Left forelimb (tissue), 1 donor: ENCODE results near the gene NRP2.

ENCODE experiments used
- DNase-seq: peaks from one replicate; pipeline ENCODE4 v3.0.0-alpha.2; 2018; ENCODE audit warnings: low spot score

NRP2 gene

GRCh38 chr2:205730701-205731582 lies 48.6 kb downstream of the NRP2 start:
- no peak for DNase-seq

- DNase-seq, result no peak
Measured at GRCh38 chr2:205731583-205731981, 49.3 kb downstream of the NRP2 start.

GRCh38 chr2:205732314-205732713 lies 50.0 kb downstream of the NRP2 start:
- no peak for DNase-seq

- no peak for DNase-seq
Measured at GRCh38 chr2:205733082-205733481, 50.8 kb downstream of the NRP2 start.

GRCh38 chr2:205733648-205734047 lies 51.3 kb downstream of the NRP2 start:
- DNase-seq, result no peak

- no peak for DNase-seq
Measured at GRCh38 chr2:205734436-205735037, 52.2 kb downstream of the NRP2 start.

- DNase-seq, result no peak
Measured at GRCh38 chr2:205738117-205738968, 56.0 kb downstream of the NRP2 start.

GRCh38 chr2:205739620-205740019 lies 57.3 kb downstream of the NRP2 start:
- DNase-seq, result no peak

GRCh38 chr2:205740381-205740780 lies 58.1 kb downstream of the NRP2 start:
- DNase-seq, result no peak

- no peak for DNase-seq
Measured at GRCh38 chr2:205741256-205741978, 59.1 kb downstream of the NRP2 start.

GRCh38 chr2:205743137-205743536 lies 60.8 kb downstream of the NRP2 start:
- DNase-seq, result no peak

- no peak for DNase-seq
Measured at GRCh38 chr2:205744074-205744591, 61.8 kb downstream of the NRP2 start.

GRCh38 chr2:205745661-205746419 lies 63.5 kb downstream of the NRP2 start:
- DNase-seq, result no peak

GRCh38 chr2:205746420-205746785 lies 64.1 kb downstream of the NRP2 start:
- no peak for DNase-seq

- DNase-seq, result no peak
Measured at GRCh38 chr2:205747829-205748386, 65.6 kb downstream of the NRP2 start.

- no peak for DNase-seq
Measured at GRCh38 chr2:205748639-205749038, 66.3 kb downstream of the NRP2 start.

- DNase-seq, result no peak
Measured at GRCh38 chr2:205749078-205749477, 66.8 kb downstream of the NRP2 start.

GRCh38 chr2:205750797-205751196 lies 68.5 kb downstream of the NRP2 start:
- no peak for DNase-seq

GRCh38 chr2:205751569-205752031 lies 69.3 kb downstream of the NRP2 start:
- DNase-seq, result no peak

GRCh38 chr2:205752296-205752820 lies 70.1 kb downstream of the NRP2 start:
- DNase-seq, result no peak
